HL-60 (cell line): Measurements from ENCODE around the gene ZBTB14.

ENCODE experiments used
- DNase-seq, 2 experiments: peaks; one replicate each; pipeline ENCODE4 v3.0.0-alpha.2; 2010 to 2020; ENCODE audit warnings: low read depth in 1 of 2, low spot score in 1 of 2
- H3K27ac ChIP-seq: fragments of 250-450 bp; sonication (Bioruptor Pico); replicated peaks from 2 replicates; pipeline ENCODE4 v1.5.1; 2020; ENCODE audit warnings: mild to moderate bottlenecking, moderate library complexity
- H3K27me3 ChIP-seq: fragments of 250-450 bp; sonication (Bioruptor Pico); 2 replicates; pipeline ENCODE4 v1.5.1; 2021; ENCODE audit warnings: mild to moderate bottlenecking, moderate library complexity; ENCODE audit not compliant: insufficient read depth, poor library complexity, severe bottlenecking
- H3K4me3 ChIP-seq: replicated peaks from 2 replicates; pipeline ENCODE4 v1.5.1; 2011; ENCODE audit warnings: mild to moderate bottlenecking, control low read depth, low read length; ENCODE audit not compliant: insufficient read depth
- GABPA ChIP-seq: IDR thresholded peaks from 2 replicates; pipeline ENCODE4 v1.6.1; 2012; ENCODE audit warnings: low read depth
- POLR2AphosphoS5 ChIP-seq: IDR thresholded peaks from 2 replicates; pipeline ENCODE4 v1.6.1; 2012; ENCODE audit warnings: low read depth
- SPI1 ChIP-seq: IDR thresholded peaks from 2 replicates; pipeline ENCODE4 v1.6.1; 2012; ENCODE audit warnings: low read depth, mild to moderate bottlenecking, borderline replicate concordance
- TF ChIP-seq, protein P1 (sequence below): IDR thresholded peaks from one replicate; pipeline ENCODE4 v1.5.1; 2011; ENCODE audit warnings: low read length, control low read depth, inconsistent platforms; ENCODE audit not compliant: insufficient read depth
- TF ChIP-seq, protein P2 (sequence below): IDR thresholded peaks from 2 replicates; pipeline ENCODE4 v1.6.1; 2012; ENCODE audit warnings: low read depth; ENCODE audit not compliant: insufficient replicate concordance

The ZBTB14 gene

GRCh38 chr18:5282770-5283169 is 12.8 kb downstream of the ZBTB14 start:
- no peak overlapping the region for H3K27ac ChIP-seq
- no peaks in the 10 kb centered on the region for H3K27me3 ChIP-seq
- no peak for TF ChIP-seq SPI1
- TF ChIP-seq, protein P1, sequence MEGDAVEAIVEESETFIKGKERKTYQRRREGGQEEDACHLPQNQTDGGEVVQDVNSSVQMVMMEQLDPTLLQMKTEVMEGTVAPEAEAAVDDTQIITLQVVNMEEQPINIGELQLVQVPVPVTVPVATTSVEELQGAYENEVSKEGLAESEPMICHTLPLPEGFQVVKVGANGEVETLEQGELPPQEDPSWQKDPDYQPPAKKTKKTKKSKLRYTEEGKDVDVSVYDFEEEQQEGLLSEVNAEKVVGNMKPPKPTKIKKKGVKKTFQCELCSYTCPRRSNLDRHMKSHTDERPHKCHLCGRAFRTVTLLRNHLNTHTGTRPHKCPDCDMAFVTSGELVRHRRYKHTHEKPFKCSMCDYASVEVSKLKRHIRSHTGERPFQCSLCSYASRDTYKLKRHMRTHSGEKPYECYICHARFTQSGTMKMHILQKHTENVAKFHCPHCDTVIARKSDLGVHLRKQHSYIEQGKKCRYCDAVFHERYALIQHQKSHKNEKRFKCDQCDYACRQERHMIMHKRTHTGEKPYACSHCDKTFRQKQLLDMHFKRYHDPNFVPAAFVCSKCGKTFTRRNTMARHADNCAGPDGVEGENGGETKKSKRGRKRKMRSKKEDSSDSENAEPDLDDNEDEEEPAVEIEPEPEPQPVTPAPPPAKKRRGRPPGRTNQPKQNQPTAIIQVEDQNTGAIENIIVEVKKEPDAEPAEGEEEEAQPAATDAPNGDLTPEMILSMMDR = no peak
- no peak for TF ChIP-seq GABPA
- TF ChIP-seq, protein P2, sequence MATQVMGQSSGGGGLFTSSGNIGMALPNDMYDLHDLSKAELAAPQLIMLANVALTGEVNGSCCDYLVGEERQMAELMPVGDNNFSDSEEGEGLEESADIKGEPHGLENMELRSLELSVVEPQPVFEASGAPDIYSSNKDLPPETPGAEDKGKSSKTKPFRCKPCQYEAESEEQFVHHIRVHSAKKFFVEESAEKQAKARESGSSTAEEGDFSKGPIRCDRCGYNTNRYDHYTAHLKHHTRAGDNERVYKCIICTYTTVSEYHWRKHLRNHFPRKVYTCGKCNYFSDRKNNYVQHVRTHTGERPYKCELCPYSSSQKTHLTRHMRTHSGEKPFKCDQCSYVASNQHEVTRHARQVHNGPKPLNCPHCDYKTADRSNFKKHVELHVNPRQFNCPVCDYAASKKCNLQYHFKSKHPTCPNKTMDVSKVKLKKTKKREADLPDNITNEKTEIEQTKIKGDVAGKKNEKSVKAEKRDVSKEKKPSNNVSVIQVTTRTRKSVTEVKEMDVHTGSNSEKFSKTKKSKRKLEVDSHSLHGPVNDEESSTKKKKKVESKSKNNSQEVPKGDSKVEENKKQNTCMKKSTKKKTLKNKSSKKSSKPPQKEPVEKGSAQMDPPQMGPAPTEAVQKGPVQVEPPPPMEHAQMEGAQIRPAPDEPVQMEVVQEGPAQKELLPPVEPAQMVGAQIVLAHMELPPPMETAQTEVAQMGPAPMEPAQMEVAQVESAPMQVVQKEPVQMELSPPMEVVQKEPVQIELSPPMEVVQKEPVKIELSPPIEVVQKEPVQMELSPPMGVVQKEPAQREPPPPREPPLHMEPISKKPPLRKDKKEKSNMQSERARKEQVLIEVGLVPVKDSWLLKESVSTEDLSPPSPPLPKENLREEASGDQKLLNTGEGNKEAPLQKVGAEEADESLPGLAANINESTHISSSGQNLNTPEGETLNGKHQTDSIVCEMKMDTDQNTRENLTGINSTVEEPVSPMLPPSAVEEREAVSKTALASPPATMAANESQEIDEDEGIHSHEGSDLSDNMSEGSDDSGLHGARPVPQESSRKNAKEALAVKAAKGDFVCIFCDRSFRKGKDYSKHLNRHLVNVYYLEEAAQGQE = no peak
- TF ChIP-seq POLR2AphosphoS5 = no peak
- no peak for DNase-seq
- H3K4me3 ChIP-seq = no peak overlapping the region

DNA sequence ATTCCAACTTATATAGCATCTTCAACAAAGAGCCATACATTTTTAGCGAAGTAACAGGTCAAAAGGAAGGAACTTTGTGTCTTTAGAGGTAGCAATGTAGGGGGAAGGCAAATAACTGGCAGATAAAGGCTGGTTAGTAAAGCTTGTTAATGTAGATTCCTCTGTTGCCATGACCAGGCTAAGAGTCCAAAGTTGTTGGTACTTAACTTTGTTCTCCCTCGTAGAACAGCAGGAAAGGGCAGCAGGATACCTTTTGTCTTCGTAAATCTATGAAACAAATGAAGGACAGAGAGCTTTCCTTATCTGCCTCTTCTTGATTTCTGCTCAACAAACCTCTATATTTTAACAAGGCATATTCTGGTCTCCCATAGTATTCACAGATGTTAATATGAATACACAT is 18.6 kb downstream of the ZBTB14 start:
- no peak for TF ChIP-seq POLR2AphosphoS5
- TF ChIP-seq, protein P1 = no peak
- TF ChIP-seq GABPA = no peak
- TF ChIP-seq, protein P2 = no peak
- TF ChIP-seq SPI1 = no peak
- Histone ChIP-seq H3K4me3 (no peak overlapping the region), H3K27ac (no peak overlapping the region), H3K27me3 (peaks cover 7% of the 10 kb centered on the region)
- DNase-seq = no peak

DNA sequence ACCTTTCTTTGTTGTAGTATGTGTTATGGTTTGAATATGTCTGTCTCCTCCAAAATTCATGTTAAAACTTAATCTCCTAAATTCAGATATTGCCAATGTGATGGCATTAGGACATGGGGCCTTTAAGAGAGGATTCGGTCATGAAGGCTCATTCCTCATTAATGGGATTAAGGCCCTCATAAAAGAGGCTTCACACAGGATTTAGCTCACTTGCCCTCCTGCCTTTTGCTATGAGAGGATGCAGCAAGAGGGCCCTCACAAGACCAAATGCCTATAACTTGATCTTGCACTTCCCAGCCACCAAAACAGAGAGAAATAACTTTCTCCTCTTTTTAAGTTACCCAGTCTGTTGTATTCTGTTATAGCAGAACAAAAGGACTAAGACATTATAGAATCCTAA is 19.7 kb downstream of the ZBTB14 start:
- H3K4me3 ChIP-seq = no peak overlapping the region
- no peak for TF ChIP-seq SPI1
- TF ChIP-seq, protein P1 = no peak
- no peak for TF ChIP-seq POLR2AphosphoS5
- TF ChIP-seq, protein P2 = no peak
- no peak for TF ChIP-seq GABPA
- DNase-seq = no peak
- no peak overlapping the region for H3K27ac ChIP-seq
- H3K27me3 ChIP-seq = peaks cover 7% of the 10 kb centered on the region
